H1 (cell line): ENCODE measurements around the gene BCAS1. TPM values are rescaled to one million over a fixed set of nuclear protein-coding genes. Genes with fewer than 3 reads are reported as not detected.

Experiments used
- POU5F1 ChIP-seq: IDR thresholded peaks from 2 replicates; pipeline ENCODE4 v1.6.1; 2011; ENCODE audit warnings: low read depth, mild to moderate bottlenecking, low read length, moderate library complexity
- SIX5 ChIP-seq: IDR thresholded peaks from 2 replicates; pipeline ENCODE4 v1.6.1; 2011; ENCODE audit warnings: mild to moderate bottlenecking, low read depth, low read length
- TAF7 ChIP-seq: optimal IDR thresholded peaks from 2 replicates; pipeline ENCODE3; 2011; ENCODE audit warnings: low read depth, mild to moderate bottlenecking, inconsistent platforms, low read length, moderate library complexity, borderline replicate concordance
- polyA plus RNA-seq, 7 experiments: library from polyadenylated mRNA; depleted of rRNA in 3 of 7; stranded (reverse) in 5 of 7; unstranded in 2 of 7; fragments of >200 nt in 5 of 7; fragments of 200-250 nt in 2 of 7; gene quantifications; 1 replicate in 5 of 7; 2 replicates in 1 of 7; 4 replicates in 1 of 7; pipeline versions ENCODE4 v1.2.1 to v1.2.3, GENCODE V29; 2011 to 2013; ENCODE audit warnings: missing spikeins in 2 of 7, mixed read lengths in 2 of 7
- total RNA-seq: library from RNA; stranded (reverse); fragmentation: NEBNext Ultra II Directional; extraction: Animal tissue kit (Norgen Biotek cat#: 25700); gene quantifications from 2 replicates; pipeline ENCODE4 v1.2.1, GENCODE V29; 2021

The BCAS1 gene
- total and polyA plus RNA-seq, 2 of the 8 experiments (the other 6 are each of a cell fraction or from before 2014, with no cell fraction given) = 0.06 to 0.19 TPM

GRCh38 chr20:53896041-53896440 lies 174.4 kb downstream of the BCAS1 start (continued):
- TF ChIP-seq TAF7 = no peak
- no peak for TF ChIP-seq POU5F1
- no peak for TF ChIP-seq SIX5
